ENCODE measurements around the gene TMCO4. TPM values are rescaled to one million over a fixed set of nuclear protein-coding genes. Genes with fewer than 3 reads are reported as not detected.

Gene TMCO4
- total and polyA plus RNA-seq, 2 of the 4 experiments (the other 2 are of a cell fraction): 7.3 to 8.6 TPM

DNA sequence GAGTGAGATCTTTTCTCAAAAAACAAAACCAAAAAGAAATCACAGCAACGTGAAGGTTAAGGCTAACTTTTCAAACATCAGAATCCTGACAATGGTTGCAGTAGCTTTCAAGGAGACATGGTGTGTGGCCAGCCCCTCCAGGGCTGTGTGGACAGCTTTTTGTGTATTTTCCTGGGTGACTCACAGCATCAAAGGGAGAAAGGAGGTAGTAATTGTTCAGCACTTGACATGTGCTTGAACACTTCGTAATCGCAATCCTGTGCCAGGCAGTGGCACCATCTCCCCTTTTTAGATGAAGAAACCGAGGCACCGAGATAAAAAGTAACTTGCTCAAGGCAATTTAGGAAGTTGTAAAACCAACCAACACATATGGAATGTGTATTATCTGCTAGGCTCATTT, 145.3 kb downstream of the TMCO4 start:
- Histone ChIP-seq H3K56ac (ENCODE audit: extremely low read depth, insufficient read depth, low read length) (no peak overlapping the region), H3K27ac (ENCODE audit: insufficient read depth, low read length) (no peak overlapping the region), H2BK20ac (ENCODE audit: low read depth, low read length) (no peak overlapping the region), H2AK9ac (replicated peaks; ENCODE audit: low read depth, low read length, poor library complexity) (no peak overlapping the region), H3K23ac (ENCODE audit: low read depth, low read length) (no peak overlapping the region), H4K5ac (ENCODE audit: low read depth, low read length) (no peak overlapping the region), H3K9ac (ENCODE audit: low read depth, low read length) (no peak overlapping the region), H3K27me3 (ENCODE audit: control insufficient read depth, insufficient read depth, low read length) (no peaks in the 10 kb centered on the region), H3K36me3 (ENCODE audit: control insufficient read depth, insufficient read depth, low read length) (peaks cover 23% of the 10 kb centered on the region; the same call in 1 of the 2 replicates), H4K8ac (ENCODE audit: low read depth in 2 of 2, low read length in 2 of 2) (no peak overlapping the region), H2AK5ac (ENCODE audit: low read depth, low read length) (no peak overlapping the region), H2BK15ac (ENCODE audit: low read depth, low read length) (no peak overlapping the region), H3K4me2 (ENCODE audit: low read depth, low read length) (no peak overlapping the region), H2BK5ac (ENCODE audit: low read depth, low read length, poor library complexity, severe bottlenecking) (no peak overlapping the region), H2BK120ac (ENCODE audit: low read depth, low read length) (no peak overlapping the region), H3K79me1 (ENCODE audit: low read depth in 1 of 2, low read length in 2 of 2) (peaks cover 4 to 39% of the 10 kb centered on the region in 2 experiments; a peak in 2 of 4 replicates), H4K91ac (ENCODE audit: insufficient read depth, low read depth, low read length) (no peak overlapping the region), H4K20me1 (ENCODE audit: insufficient read depth, low read length) (peaks cover 47% of the 10 kb centered on the region), H2AFZ (replicated peaks; ENCODE audit: low read length, poor library complexity) (no peak overlapping the region), H3K9me3 (ENCODE audit: control insufficient read depth, insufficient read depth, low read length) (no peaks in the 10 kb centered on the region), H3K18ac (ENCODE audit: low read depth, low read length) (no peak overlapping the region), H3K14ac (replicated peaks; ENCODE audit: low read depth, low read length) (no peak overlapping the region), H3K4me3 (ENCODE audit: insufficient read depth, low read depth, low read length) (no peak overlapping the region), H3K4me1 (ENCODE audit: control insufficient read depth, insufficient read depth, low read length) (peaks cover 7% of the 10 kb centered on the region; the same call in 1 of the 2 replicates), H3K9me1 (ENCODE audit: insufficient read depth, low read length) (peaks cover 6% of the 10 kb centered on the region), H3K4ac (ENCODE audit: low read depth, low read length) (no peak overlapping the region)
- CTCF ChIA-PET: interaction anchor here (0.5 to 1.9 kb wide), 12 partner anchors 8 to 346 kb away, joined by 3 to 9 read pairs (median 4); partner anchors contain the start of genes CAPZB and NBL1
- no peak for TF ChIP-seq CEBPB (IDR thresholded peaks at IDR 0.05; ENCODE audit: low read depth, low read length)
- TF ChIP-seq MAFK (IDR thresholded peaks at IDR 0.05; ENCODE audit: low read depth, low read length): no peak
- TF ChIP-seq, protein P1, sequence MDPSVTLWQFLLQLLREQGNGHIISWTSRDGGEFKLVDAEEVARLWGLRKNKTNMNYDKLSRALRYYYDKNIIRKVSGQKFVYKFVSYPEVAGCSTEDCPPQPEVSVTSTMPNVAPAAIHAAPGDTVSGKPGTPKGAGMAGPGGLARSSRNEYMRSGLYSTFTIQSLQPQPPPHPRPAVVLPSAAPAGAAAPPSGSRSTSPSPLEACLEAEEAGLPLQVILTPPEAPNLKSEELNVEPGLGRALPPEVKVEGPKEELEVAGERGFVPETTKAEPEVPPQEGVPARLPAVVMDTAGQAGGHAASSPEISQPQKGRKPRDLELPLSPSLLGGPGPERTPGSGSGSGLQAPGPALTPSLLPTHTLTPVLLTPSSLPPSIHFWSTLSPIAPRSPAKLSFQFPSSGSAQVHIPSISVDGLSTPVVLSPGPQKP (IDR thresholded peaks at IDR 0.05; ENCODE audit: borderline replicate concordance, low read depth, low read length): no peak
- no peak for TF ChIP-seq POLR2A (IDR thresholded peaks at IDR 0.05; ENCODE audit: low read depth, low read length)
- TF ChIP-seq RCOR1 (IDR thresholded peaks at IDR 0.05; ENCODE audit: insufficient replicate concordance, low read length): no peak
- no peak for TF ChIP-seq RAD21 (IDR thresholded peaks at IDR 0.05; ENCODE audit: low read length)
- no peak for TF ChIP-seq SMC3 (IDR thresholded peaks at IDR 0.05; ENCODE audit: low read depth, low read length)
- TF ChIP-seq NFE2L2 (IDR thresholded peaks at IDR 0.05; ENCODE audit: low read depth, low read length): no peak
- in situ Hi-C loops (cut with MboI; ENCODE audit: low sequenced_read_pairs) (loop anchor here (5.0 kb wide), 2 partner anchors 262 to 402 kb away; partner anchors contain the start of genes EMC1 and MRTO4), intact Hi-C loops (cut with micrococcal nuclease) (loop anchor here (5.0 kb wide), 1 partner anchor 402 kb away; the partner anchor contains the start of genes EMC1 and MRTO4), dilution Hi-C loops (cut with HindIII; ENCODE audit: low sequenced_read_pairs, unreplicated experiment) (no loop called here)
- POLR2A ChIA-PET (ENCODE audit: unreplicated experiment): interaction anchor here (0.5 kb wide), 1 partner anchor 213 kb away, joined by 3 read pairs; no protein-coding TSS in a partner anchor
- no TSS peak for BruUV-seq (replicated peaks)
- ATAC-seq (ENCODE audit: low read depth) (no peak), DNase-seq (no peak)
- no CpG with 5 or more reads among the region's 5 CpGs for WGBS, 2 experiments (ENCODE audit: extremely low coverage in 2 of 2, insufficient read length in 1 of 2)
